Osteoblast (primary cell): ENCODE measurements around the gene RAD51B. TPM values are rescaled to one million over a fixed set of nuclear protein-coding genes. Genes with fewer than 3 reads are reported as not detected.

Experiments
- DNase-seq: peaks from one replicate; pipeline ENCODE4 v3.0.0; 2011; ENCODE audit warnings: low spot score, mixed read lengths; ENCODE audit not compliant: insufficient read length; ENCODE audit errors: missing footprints
- H2AFZ ChIP-seq: 2 replicates; pipeline ENCODE4 v1.6.0; 2011; ENCODE audit warnings: mild to moderate bottlenecking, low read length
- H3K27ac ChIP-seq: 2 replicates; pipeline ENCODE4 v1.5.1; 2011; ENCODE audit warnings: mild to moderate bottlenecking, low read depth, low read length, moderate library complexity
- H3K27me3 ChIP-seq: 2 replicates; pipeline ENCODE4 v1.6.0; 2012; ENCODE audit warnings: mild to moderate bottlenecking, control low read depth, inconsistent platforms, low read length, moderate library complexity; ENCODE audit not compliant: insufficient read depth
- H3K36me3 ChIP-seq: 2 replicates; pipeline ENCODE4 v1.5.1; 2011; ENCODE audit warnings: mild to moderate bottlenecking, low read length, control low read depth, moderate library complexity; ENCODE audit not compliant: insufficient read depth
- H3K4me1 ChIP-seq: 2 replicates; pipeline ENCODE4 v1.5.1; 2011; ENCODE audit warnings: mild to moderate bottlenecking, low read length, control low read depth, moderate library complexity; ENCODE audit not compliant: insufficient read depth
- H3K4me2 ChIP-seq: 2 replicates; pipeline ENCODE4 v1.6.0; 2011; ENCODE audit warnings: mild to moderate bottlenecking, low read length; ENCODE audit not compliant: insufficient read depth
- H3K4me3 ChIP-seq: fragments of 200-600 bp; sonication (generic); 3 replicates; pipeline ENCODE4 v1.5.1; 2012; ENCODE audit warnings: mild to moderate bottlenecking, low read length, inconsistent platforms; ENCODE audit not compliant: insufficient read depth
- H3K79me2 ChIP-seq: 2 replicates; pipeline ENCODE4 v1.6.0; 2012; ENCODE audit warnings: mild to moderate bottlenecking, low read length, control low read depth, inconsistent platforms; ENCODE audit not compliant: insufficient read depth
- H3K9me3 ChIP-seq: 2 replicates; pipeline ENCODE4 v1.5.1; 2011; ENCODE audit warnings: low read depth, low read length, control low read depth
- H4K20me1 ChIP-seq: 2 replicates; pipeline ENCODE4 v1.6.0; 2012; ENCODE audit warnings: mild to moderate bottlenecking, low read length, control low read depth; ENCODE audit not compliant: insufficient read depth
- CTCF ChIP-seq: IDR thresholded peaks from 2 replicates; pipeline ENCODE4 v1.5.1; 2011; ENCODE audit warnings: mild to moderate bottlenecking, low read depth, low read length, moderate library complexity; ENCODE audit errors: extremely low read depth
- total RNA-seq: library from RNA; depleted of rRNA; stranded (reverse); fragments of >200 nt; gene quantifications from 2 replicates; pipeline ENCODE4 v1.2.3, GENCODE V29; 2012

Gene RAD51B
- total RNA-seq, 1 donor: 13.8 TPM

- Histone ChIP-seq H3K79me2 (no peaks in the 10 kb centered on the region), H3K36me3 (no peaks in the 10 kb centered on the region), H3K4me2 (peak overlapping the region; percentile 52), H3K27ac (peak overlapping the region; percentile 95), H3K4me1 (peaks cover 35% of the 10 kb centered on the region), H3K9me3 (no peaks in the 10 kb centered on the region), H3K4me3 (peak overlapping the region; percentile 20), H3K27me3 (no peaks in the 10 kb centered on the region), H2AFZ (peak overlapping the region; percentile 33), H4K20me1 (no peaks in the 10 kb centered on the region)
- DNase-seq: peak; percentile 78
- no peak for TF ChIP-seq CTCF
Observed at GRCh38 chr14:68694516-68695235, 875.1 kb downstream of the RAD51B start.

DNA sequence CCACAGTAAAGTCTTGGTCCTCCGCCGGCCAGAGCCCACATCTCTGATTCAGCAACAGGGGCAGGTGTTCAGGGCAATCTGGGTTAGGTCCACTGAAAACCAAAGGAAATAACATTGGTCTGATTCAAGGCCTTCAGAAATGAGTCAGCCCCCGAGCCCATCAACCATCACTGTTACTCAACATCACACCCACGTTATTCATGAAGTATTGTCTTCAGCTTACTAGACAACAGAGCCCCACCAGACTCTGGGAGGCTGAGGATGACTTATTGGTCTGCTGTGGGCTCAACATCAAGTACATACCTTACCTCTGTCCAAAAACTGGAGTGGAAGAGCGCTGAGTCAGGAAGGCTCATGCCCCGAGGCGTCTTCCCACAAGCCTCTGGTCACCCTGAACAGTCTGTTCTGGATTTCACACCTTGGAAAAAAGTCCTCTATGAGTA lies 875.8 kb downstream of the RAD51B start:
- Histone ChIP-seq H4K20me1 (no peaks in the 10 kb centered on the region), H3K27me3 (no peaks in the 10 kb centered on the region), H3K4me1 (peaks cover 35% of the 10 kb centered on the region), H3K4me3 (no peak overlapping the region), H3K79me2 (no peaks in the 10 kb centered on the region), H3K27ac (peak overlapping the region; percentile 95), H3K9me3 (no peaks in the 10 kb centered on the region), H3K4me2 (peak overlapping the region; percentile 52), H3K36me3 (no peaks in the 10 kb centered on the region), H2AFZ (no peak overlapping the region)
- DNase-seq: peak; percentile 96
- TF ChIP-seq CTCF: no peak

GRCh38 chr14:68695856-68696255 lies 876.3 kb downstream of the RAD51B start:
- no peak overlapping the region for H3K4me3 ChIP-seq

More at GRCh38 chr14:68695856-68696255, 876.3 kb downstream of the RAD51B start:
- Histone ChIP-seq H4K20me1 (no peaks in the 10 kb centered on the region), H3K27ac (peak overlapping the region; percentile 82), H3K36me3 (no peaks in the 10 kb centered on the region), H3K79me2 (no peaks in the 10 kb centered on the region), H3K27me3 (no peaks in the 10 kb centered on the region), H3K4me2 (no peak overlapping the region), H3K4me1 (peaks cover 35% of the 10 kb centered on the region), H3K9me3 (no peaks in the 10 kb centered on the region), H2AFZ (no peak overlapping the region)
- DNase-seq: no peak
- TF ChIP-seq CTCF: no peak
